Astrocyte (in vitro differentiated cells and primary cell): ENCODE data around the gene ADARB2. TPM values are rescaled to one million over a fixed set of nuclear protein-coding genes. Genes with fewer than 3 reads are reported as not detected.

Source experiments
- DNase-seq: peaks from one replicate; pipeline ENCODE4 v3.0.0-alpha.2; 2010; ENCODE audit warnings: low read depth
- FAIRE-seq: peaks from 2 replicates; lab custom pipeline; 2011; peaks lifted over from hg19 to GRCh38; lab: Jason Lieb, UNC
- H2AFZ ChIP-seq: 2 replicates; pipeline ENCODE4 v1.6.0; 2012; ENCODE audit warnings: low read depth, low read length, inconsistent platforms
- H3K27ac ChIP-seq: 2 replicates; pipeline ENCODE4 v1.5.1; 2011; ENCODE audit warnings: low read depth, low read length, inconsistent platforms
- H3K27me3 ChIP-seq: 2 replicates; pipeline ENCODE4 v1.6.0; 2011; ENCODE audit warnings: low read length, inconsistent platforms; ENCODE audit not compliant: insufficient read depth
- H3K36me3 ChIP-seq: 2 replicates; pipeline ENCODE4 v1.5.1; 2011; ENCODE audit warnings: low read length, inconsistent platforms; ENCODE audit not compliant: insufficient read depth
- H3K4me1 ChIP-seq: 2 replicates; pipeline ENCODE4 v1.5.1; 2011; ENCODE audit warnings: low read length, inconsistent platforms; ENCODE audit not compliant: insufficient read depth
- H3K4me2 ChIP-seq: 2 replicates; pipeline ENCODE4 v1.6.0; 2012; ENCODE audit warnings: low read length, inconsistent platforms
- H3K4me3 ChIP-seq: 2 replicates; pipeline ENCODE4 v1.5.1; 2011; ENCODE audit warnings: low read depth, mild to moderate bottlenecking, low read length, inconsistent platforms; ENCODE audit not compliant: insufficient read depth
- H3K79me2 ChIP-seq: 2 replicates; pipeline ENCODE4 v1.6.0; 2012; ENCODE audit warnings: mild to moderate bottlenecking, low read length, inconsistent platforms; ENCODE audit not compliant: insufficient read depth
- H3K9ac ChIP-seq: 2 replicates; pipeline ENCODE4 v1.6.0; 2012; ENCODE audit warnings: mild to moderate bottlenecking, low read length, inconsistent platforms
- H3K9me3 ChIP-seq: 2 replicates; pipeline ENCODE4 v1.5.1; 2012; ENCODE audit warnings: low read depth, mild to moderate bottlenecking, low read length, inconsistent platforms; ENCODE audit not compliant: insufficient read depth
- H4K20me1 ChIP-seq: 2 replicates; pipeline ENCODE4 v1.6.0; 2012; ENCODE audit warnings: low read length, inconsistent platforms; ENCODE audit not compliant: insufficient read depth
- H3K27ac Mint-ChIP-seq: one replicate; pipeline ENCODE4 v1.8.0; 2021; ENCODE audit warnings: mild to moderate bottlenecking, mixed read lengths; ENCODE audit not compliant: unreplicated experiment
- H3K27me3 Mint-ChIP-seq: one replicate; pipeline ENCODE4 v1.8.0; 2021; ENCODE audit warnings: low read depth, mixed read lengths; ENCODE audit not compliant: unreplicated experiment
- H3K36me3 Mint-ChIP-seq: one replicate; pipeline ENCODE4 v1.8.0; 2021; ENCODE audit warnings: low read depth, mixed read lengths; ENCODE audit not compliant: unreplicated experiment
- H3K4me1 Mint-ChIP-seq: one replicate; pipeline ENCODE4 v1.8.0; 2021; ENCODE audit warnings: low read depth, mixed read lengths; ENCODE audit not compliant: unreplicated experiment
- H3K4me3 Mint-ChIP-seq: one replicate; pipeline ENCODE4 v1.8.0; 2021; ENCODE audit warnings: mild to moderate bottlenecking, moderate library complexity, mixed read lengths; ENCODE audit not compliant: unreplicated experiment
- H3K9me3 Mint-ChIP-seq: one replicate; pipeline ENCODE4 v1.8.0; 2021; ENCODE audit warnings: mild to moderate bottlenecking, mixed read lengths; ENCODE audit not compliant: unreplicated experiment
- EZH2 ChIP-seq: IDR thresholded peaks from 2 replicates; pipeline ENCODE4 v1.6.1; 2012; ENCODE audit warnings: mild to moderate bottlenecking, low read length, inconsistent platforms; ENCODE audit not compliant: insufficient read depth
- total RNA-seq: library from RNA; stranded (reverse); gene quantifications from 2 replicates; pipeline ENCODE4 v1.2.1, GENCODE V29; 2021
- TF ChIP-seq, protein P1 (sequence below): IDR thresholded peaks from 2 replicates; pipeline ENCODE4 v1.5.1; 2011; ENCODE audit warnings: low read depth, mild to moderate bottlenecking, inconsistent platforms, low read length, moderate library complexity; ENCODE audit not compliant: insufficient read depth

ADARB2 gene
- total RNA-seq, 1 donor from 2014 or later: 0.18 TPM

DNA sequence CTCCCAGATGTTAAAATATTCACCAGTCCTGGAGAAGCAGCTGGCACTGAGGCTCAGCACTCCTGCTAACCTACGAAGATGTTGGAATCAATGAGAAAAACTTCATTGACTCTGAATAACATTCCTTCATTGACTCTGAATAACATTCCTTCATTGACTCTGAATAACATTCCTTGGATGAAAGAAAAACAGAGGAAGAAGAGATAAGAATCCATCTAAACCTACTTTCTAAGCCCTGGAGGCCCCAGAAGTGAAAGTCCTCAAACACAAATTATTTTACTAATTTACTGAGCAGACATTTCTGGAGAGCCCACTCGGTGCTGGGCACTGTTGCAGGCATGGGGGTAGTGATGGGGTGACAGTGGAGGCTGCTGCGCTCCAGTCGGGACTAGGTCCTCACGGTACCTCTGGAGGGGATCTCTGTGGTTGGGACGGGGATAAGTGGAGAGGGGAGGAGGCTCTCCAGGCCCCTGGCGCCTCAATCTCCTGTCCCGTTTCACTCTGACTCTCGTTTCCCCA is 427.0 kb downstream of the ADARB2 start:
- Mint-ChIP-seq H3K4me3 (peak overlapping the region; percentile 9), H3K4me1 (peaks cover 19% of the 10 kb centered on the region), H3K36me3 (no peaks in the 10 kb centered on the region), H3K27me3 (peaks cover 33% of the 10 kb centered on the region), H3K27ac (peak overlapping the region; percentile 66), H3K9me3 (peaks cover 3% of the 10 kb centered on the region)
- DNase-seq: no peak
- H3K27me3 ChIP-seq: no peaks in the 10 kb centered on the region
- H3K9ac ChIP-seq: peak overlapping the region; percentile 27
- no peaks in the 10 kb centered on the region for H3K36me3 ChIP-seq
- no peak overlapping the region for H3K4me3 ChIP-seq
- TF ChIP-seq, protein P1, sequence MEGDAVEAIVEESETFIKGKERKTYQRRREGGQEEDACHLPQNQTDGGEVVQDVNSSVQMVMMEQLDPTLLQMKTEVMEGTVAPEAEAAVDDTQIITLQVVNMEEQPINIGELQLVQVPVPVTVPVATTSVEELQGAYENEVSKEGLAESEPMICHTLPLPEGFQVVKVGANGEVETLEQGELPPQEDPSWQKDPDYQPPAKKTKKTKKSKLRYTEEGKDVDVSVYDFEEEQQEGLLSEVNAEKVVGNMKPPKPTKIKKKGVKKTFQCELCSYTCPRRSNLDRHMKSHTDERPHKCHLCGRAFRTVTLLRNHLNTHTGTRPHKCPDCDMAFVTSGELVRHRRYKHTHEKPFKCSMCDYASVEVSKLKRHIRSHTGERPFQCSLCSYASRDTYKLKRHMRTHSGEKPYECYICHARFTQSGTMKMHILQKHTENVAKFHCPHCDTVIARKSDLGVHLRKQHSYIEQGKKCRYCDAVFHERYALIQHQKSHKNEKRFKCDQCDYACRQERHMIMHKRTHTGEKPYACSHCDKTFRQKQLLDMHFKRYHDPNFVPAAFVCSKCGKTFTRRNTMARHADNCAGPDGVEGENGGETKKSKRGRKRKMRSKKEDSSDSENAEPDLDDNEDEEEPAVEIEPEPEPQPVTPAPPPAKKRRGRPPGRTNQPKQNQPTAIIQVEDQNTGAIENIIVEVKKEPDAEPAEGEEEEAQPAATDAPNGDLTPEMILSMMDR: no peak
- TF ChIP-seq EZH2: no peak
- no peaks in the 10 kb centered on the region for H3K4me1 ChIP-seq
- no peaks in the 10 kb centered on the region for H3K9me3 ChIP-seq
- FAIRE-seq: no peak
- no peaks in the 10 kb centered on the region for H3K79me2 ChIP-seq
- H4K20me1 ChIP-seq: no peaks in the 10 kb centered on the region
- H3K4me2 ChIP-seq: peak overlapping the region; percentile 19
- no peak overlapping the region for H2AFZ ChIP-seq
- H3K27ac ChIP-seq: no peak overlapping the region

- no peaks in the 10 kb centered on the region for H4K20me1 ChIP-seq
- no peak overlapping the region for H2AFZ ChIP-seq
- no peaks in the 10 kb centered on the region for H3K4me1 ChIP-seq
- H3K9ac ChIP-seq: peak overlapping the region; percentile 27
- no peaks in the 10 kb centered on the region for H3K36me3 ChIP-seq
- no peaks in the 10 kb centered on the region for H3K9me3 ChIP-seq
- H3K4me1 Mint-ChIP-seq: peaks cover 19% of the 10 kb centered on the region
- H3K4me3 Mint-ChIP-seq: peak overlapping the region; percentile 9
- peak overlapping the region; percentile 78 for H3K27ac Mint-ChIP-seq
- H3K27me3 ChIP-seq: no peaks in the 10 kb centered on the region
- H3K4me2 ChIP-seq: peak overlapping the region; percentile 19
- peaks cover 30% of the 10 kb centered on the region for H3K27me3 Mint-ChIP-seq
- FAIRE-seq: no peak
- no peaks in the 10 kb centered on the region for H3K79me2 ChIP-seq
- no peak for TF ChIP-seq EZH2
- TF ChIP-seq, protein P1: no peak
- H3K36me3 Mint-ChIP-seq: no peaks in the 10 kb centered on the region
- H3K27ac ChIP-seq: peak overlapping the region; percentile 38
- DNase-seq: no peak
- no peak overlapping the region for H3K4me3 ChIP-seq
- H3K9me3 Mint-ChIP-seq: peaks cover 3% of the 10 kb centered on the region
Measured at GRCh38 chr10:1309617-1310270, 427.6 kb downstream of the ADARB2 start.
